Measurements from ENCODE around the gene CTSD.
"Not testable (repeated sequence)": the region's sequence is repeated elsewhere in the genome, so short reads cannot be mapped to it uniquely, and the experiment has no call there.

CTSD gene

DNA sequence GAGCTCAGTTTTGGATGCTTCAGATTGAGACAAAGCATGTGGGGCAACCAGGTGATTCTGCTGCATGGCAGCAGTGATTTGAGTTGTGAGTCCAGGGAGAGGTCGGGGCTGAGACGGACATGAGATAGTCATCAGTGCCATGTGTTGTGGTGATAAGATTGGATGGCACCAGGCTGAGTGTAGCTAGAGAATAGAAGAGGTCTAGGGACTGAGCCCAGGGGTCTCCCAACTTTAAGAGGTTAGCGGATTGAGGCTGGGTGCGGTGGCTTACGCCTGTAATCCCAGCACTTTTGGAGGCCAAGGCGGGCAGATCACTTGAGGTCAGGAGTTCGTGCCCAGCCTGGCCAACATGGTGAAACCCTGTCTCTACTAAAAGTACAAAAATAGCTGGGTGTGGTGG lies 6.3 kb upstream of the CTSD start:
- no peak for DNase-seq (ENCODE audit: low read depth in 2 of 2)

DNA sequence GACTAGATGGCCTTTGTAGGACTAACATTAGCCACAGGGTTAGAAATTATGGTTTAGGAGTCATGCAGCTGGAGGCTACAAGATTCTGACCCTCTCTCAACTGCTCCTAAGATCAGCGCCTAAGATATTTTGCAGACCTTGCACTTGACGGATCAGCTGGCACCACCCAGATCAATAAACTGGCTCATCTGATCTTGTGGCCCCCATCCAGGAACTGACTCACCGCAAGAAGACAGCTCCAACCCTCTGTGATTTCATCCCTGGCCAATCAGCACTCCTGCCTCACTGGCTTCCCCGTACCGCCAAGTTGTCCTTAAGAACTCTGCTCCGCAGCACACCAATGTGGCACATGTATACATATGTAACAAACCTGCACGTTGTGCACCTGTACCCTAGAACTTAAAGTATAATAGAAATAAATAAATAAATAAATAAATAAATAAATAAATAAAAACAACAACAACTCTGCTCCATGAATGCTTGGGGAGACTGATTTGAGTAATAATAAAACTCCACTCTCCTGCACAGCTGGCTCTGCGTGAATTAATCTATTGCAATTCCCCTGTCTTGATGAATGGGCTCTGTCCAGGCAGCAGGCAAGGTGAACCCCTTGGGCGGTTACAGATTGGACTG lies 5.7 kb upstream of the CTSD start:
- DNase-seq (ENCODE audit: low read depth in 2 of 2): not testable (repeated sequence)

GRCh38 chr11:1768141-1768469 lies 4.4 kb upstream of the CTSD start:
- no peak for DNase-seq (ENCODE audit: low read depth in 2 of 2)

DNA sequence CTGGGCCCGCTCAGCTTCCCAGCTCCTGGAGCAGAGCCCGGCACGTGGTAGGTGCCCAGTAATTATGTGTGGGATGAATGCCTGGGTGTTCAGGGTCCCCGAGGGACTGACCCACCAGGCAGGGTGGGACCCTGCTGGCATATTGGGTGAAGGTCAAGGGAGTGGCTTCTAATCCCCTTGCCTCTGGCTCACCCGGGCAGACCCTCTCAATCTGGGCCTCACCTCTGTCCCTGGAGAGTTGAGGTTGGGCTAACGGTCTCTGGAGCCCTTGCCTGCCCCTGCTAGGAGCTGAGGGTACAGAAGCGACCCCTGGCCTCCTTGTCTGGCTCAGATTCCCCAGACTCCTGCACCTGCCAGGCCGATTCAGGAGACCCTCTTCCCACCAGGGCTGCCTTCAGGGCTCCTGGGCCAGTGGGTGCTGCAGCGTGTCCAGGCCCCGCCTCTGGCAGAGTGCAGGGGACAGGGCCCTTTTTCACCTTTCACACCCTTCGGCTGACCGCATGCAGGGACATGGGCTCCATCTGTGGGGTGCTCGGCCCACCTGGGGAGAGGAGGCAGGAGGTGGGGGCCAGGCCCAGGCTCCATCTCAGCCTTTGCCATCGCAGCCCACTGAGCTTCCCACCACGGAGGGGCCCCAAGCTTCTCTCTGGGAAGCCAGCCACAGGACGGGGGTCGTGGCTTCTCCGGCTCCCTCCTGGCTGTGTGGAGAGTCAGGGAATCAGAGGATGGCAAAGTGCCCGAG lies 3.8 kb upstream of the CTSD start:
- no peak for DNase-seq (ENCODE audit: low read depth in 2 of 2)

GRCh38 chr11:1766719-1767398 lies 3.1 kb upstream of the CTSD start:
- DNase-seq (ENCODE audit: low read depth in 2 of 2): no peak

- no peak for DNase-seq (ENCODE audit: low read depth in 2 of 2)
Measured at GRCh38 chr11:1765871-1766718, 2.4 kb upstream of the CTSD start.

DNA sequence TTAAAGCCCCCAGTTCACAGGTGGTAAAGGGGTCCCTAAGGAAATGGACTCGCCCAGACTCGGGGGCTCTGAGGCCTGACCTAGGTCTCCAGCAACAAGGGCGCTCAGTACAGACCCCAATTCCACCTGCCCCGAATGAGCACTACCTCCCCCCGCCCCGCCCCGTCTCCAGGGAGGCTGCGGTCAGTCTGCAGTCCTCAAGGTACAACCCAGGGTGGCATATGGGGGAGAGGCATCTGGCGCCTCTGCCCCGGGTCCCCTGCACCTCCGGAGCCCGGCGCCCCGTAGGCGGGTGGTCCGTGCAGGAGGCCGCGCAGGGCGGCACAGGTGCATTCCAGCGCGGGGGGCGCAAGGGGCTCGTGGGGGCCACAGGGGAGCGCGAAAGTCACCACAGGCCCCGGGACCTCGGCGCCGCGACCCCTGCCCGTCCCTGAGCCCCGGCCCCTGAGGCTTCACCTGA lies 361 bp downstream of the CTSD start:
- DNase-seq (ENCODE audit: low read depth in 2 of 2): no peak

DNA sequence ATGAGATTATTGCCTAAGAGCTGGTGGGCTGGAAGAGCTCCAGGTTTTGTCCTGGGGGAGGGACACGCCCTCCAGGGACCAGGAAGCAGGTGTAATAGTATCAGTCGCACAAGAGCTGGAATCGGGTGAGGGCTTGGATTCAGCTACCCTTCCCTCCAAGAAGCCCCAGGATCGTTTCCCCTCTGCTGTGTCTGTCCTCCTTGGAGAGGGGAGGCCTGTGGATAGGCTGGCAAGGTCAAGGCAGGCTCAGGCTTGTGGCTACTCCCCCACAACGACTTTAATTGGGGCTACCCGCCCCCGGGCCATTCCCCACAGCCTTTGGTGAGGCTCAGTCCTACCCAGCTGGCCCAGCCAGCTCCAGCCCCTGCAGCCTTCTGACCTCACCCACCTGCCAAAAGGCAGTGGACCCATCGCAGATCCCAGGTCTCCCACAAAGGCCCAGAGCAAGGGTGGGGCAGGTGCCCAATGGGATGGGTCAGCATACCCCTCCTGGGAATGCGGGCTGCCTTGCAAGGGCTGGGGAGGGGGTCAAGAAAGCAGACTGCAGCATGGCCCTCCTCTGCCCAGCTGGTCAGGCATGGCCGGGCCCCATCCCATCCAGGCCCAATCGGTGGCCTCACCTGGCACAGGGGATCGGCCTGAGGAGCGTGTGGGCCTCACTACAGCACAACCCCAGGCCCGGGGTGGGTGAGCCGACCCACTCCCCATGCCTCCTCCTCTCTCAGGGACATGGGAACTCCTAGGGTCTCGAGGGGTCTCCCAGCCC lies 1.0 kb downstream of the CTSD start:
- no peak for DNase-seq (ENCODE audit: low read depth in 2 of 2)

DNA sequence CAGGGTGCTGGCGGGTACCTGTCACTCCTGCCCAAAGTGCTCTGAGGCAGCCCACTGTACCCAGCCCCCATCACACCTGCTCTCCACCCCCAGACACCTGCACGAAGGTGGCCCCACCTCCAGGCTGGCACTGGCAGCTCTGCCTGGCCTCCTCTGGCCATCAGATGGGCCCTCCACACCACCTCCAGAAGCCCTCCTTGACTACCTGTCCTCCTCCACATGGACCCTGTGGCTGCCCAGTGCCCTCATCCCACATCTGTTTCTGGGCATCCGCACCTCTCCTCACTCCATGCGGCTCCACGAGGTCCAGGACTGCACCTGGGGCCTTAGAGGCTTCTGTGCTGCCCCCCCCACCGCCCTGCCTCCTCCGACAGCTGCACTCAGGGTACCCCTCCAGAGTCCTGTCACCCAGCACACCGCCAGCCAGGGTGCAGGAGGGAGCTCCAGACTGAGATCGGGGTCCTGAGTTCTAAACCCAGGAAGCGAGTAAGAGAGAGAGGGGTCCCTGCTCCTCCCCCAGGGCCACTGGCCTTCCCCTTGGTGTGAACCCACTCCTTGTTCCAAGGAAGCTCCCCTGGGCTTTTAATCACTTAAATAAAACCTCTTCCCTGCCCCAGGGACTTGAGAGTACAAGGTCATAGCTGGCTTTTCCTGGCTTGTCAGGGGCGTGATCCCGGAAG lies 1.7 kb downstream of the CTSD start:
- no peak for DNase-seq (ENCODE audit: low read depth in 2 of 2)

DNA sequence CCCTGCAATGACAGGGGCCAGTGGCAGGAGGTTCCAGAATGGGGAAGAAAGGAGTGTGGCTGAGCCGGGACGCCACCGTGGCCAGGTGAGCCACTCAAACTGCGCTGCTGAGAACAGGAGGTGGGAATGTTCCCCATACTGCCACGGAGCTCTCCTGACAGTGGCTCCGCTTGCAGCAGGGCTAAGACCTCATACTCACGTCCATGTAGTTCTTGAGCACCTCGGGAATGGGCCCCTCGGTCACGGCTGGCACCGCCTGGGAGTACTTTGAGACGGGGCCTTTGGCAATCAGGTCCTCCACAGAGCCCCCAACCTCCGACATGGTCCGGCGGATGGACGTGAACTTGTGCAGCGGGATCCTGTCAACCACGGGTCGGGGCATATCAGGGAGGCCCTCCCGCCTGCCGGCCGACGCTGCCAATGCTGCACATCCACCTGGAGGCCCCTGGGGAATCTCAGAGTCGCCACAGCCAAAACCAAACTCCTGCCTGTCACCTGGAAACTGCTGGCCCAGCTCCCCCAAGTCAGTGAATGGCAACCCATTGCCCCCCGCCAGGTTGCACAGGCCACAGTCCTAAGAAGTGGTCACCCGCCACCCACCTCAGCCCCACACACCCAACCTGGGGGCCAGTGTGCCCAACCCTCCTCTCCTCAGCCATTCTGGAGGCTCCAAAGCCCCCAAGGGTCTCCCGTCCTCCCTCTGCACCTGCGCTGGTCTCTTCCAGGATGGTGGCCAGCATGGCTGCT lies 2.4 kb downstream of the CTSD start:
- DNase-seq (ENCODE audit: low read depth in 2 of 2): no peak

- DNase-seq (ENCODE audit: low read depth in 2 of 2): no peak
Measured at GRCh38 chr11:1760351-1761109, 3.2 kb downstream of the CTSD start.

DNA sequence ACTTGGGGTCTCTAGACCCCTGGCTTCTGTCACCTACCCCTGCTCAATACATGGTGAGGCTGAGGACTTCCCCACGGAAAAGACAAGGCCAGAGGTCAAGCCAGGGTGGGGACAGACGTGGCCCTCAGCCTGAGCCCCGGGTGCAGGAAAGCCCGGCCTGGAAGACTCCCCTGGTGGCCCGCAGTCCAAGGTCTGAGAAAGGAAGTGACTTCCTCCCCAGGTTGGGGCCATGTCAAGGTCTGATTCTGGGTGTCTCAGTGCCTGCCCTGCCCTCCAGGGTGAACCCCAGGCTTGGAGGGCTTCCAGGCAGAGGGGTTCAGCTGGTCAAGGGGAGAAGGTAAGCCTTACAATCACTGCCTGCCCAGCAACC lies 3.9 kb downstream of the CTSD start:
- no peak for DNase-seq (ENCODE audit: low read depth in 2 of 2)

GRCh38 chr11:1759151-1759850 lies 4.4 kb downstream of the CTSD start:
- no peak for DNase-seq (ENCODE audit: low read depth in 2 of 2)

DNA sequence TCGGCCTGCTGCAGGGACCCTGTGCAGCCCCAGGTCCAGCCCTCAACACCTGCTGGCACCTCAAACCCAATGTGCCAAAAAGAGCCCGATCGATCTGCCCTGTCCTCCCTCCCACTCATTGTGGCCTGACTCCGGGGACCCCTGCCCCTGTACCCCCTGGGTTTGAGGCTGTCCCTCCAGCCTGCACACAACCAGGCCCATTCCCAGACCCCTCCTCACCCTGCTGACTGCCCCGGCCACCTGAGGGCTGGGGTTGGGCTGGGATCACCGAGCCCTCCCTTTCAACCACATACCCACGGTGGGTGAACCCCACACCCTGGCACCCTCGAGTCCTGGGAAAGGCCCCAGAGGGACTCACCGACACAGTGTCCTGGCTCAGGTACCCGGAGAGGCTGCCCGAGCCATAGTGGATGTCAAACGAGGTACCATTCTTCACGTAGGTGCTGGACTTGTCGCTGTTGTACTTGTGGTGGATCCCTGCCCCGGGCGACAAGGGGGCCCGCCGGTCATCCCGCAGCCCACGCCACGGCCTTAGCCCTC lies 5.0 kb downstream of the CTSD start:
- DNase-seq (ENCODE audit: low read depth in 2 of 2): no peak

GRCh38 chr11:1757861-1758610 lies 5.7 kb downstream of the CTSD start:
- no peak for DNase-seq (ENCODE audit: low read depth in 2 of 2)

DNA sequence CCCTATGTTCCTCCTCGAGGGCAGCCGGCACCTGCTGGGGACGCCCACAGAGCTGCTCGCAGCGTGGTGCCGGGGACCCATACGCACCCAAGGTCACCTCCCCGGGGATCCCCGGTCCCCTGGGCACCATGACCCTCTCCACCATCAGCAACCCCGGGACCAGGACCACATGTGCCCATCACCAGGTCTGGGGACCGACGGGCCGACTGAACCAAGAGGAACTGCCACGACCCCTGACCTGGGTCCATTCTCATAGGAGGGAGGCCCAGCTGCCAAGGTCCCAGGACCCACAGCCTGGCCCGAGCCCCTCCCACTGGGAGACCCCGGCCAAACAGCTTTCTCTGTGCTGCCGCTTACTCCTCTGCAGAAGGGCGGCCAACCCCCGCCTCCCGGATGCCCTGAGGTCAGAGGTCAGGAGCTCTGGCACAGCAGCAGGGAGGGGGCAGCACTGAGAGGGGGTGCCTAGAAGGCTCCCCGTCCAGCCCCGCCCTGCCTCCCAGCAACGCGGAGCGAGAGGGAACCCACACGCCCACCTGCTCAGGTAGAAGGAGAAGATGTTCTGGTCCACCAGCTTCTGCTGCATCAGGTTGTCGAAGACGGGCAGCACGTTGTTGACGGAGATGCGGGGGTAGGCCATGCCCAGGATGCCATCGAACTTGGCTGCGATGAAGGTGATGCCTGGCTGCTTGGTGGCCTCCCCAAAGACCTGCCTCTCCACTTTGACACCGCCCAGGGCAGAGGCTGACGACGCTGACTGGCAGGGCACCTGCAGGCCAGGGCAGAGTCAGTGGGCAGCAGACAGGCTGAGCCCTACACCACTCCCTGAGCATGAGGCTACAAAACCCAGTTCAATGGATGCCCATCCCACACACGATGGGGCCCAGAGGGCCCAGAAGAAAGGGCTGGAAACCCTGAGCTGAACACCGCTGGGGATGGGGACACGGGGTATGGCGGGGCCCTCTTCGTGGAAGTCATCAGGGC lies 6.6 kb downstream of the CTSD start:
- DNase-seq (ENCODE audit: low read depth in 2 of 2): no peak
